T1000 (cell line): ENCODE data around the gene POLR1G.
"Not testable (repeated sequence)": the region's sequence is repeated elsewhere in the genome, so short reads cannot be mapped to it uniquely, and the experiment has no call there.

Source experiments
- DNase-seq: peaks from one replicate; lab custom pipeline; 2025; ENCODE audit warnings: mixed read lengths; lab: John Stamatoyannopoulos, UW

POLR1G gene

GRCh38 chr19:45395821-45396617 is 10.4 kb upstream of the POLR1G start:
- no peak for DNase-seq

- DNase-seq, result no peak
These were observed 6.3 kb upstream of the POLR1G start for GRCh38 chr19:45400192-45400591.

- no peak for DNase-seq
These were observed 4.6 kb upstream of the POLR1G start for GRCh38 chr19:45401815-45402214.

GRCh38 chr19:45402298-45403061 is 4.0 kb upstream of the POLR1G start:
- DNase-seq, result no peak

GRCh38 chr19:45403272-45403671 is 3.2 kb upstream of the POLR1G start:
- no peak for DNase-seq

- no peak for DNase-seq
These were observed 2.5 kb upstream of the POLR1G start for GRCh38 chr19:45403781-45404556.

- DNase-seq, result no peak
These were observed 1.6 kb upstream of the POLR1G start, which contains the start of gene PPP1R13L for GRCh38 chr19:45404557-45405434. TSS of gene PPP1R13L (minus strand) at chr19:45405069. CDS start at chr19:45398318, 6,751 bp downstream.

- peak; percentile 90 for DNase-seq
These were observed 814 bp upstream of the POLR1G start for GRCh38 chr19:45405435-45406225.

- no peak for DNase-seq
These were observed 589 bp downstream of the POLR1G start for GRCh38 chr19:45407091-45407375.

- not testable (repeated sequence) for DNase-seq
These were observed 1.1 kb downstream of the POLR1G start for GRCh38 chr19:45407585-45407984.

- no peak for DNase-seq
These were observed 1.7 kb downstream of the POLR1G start for GRCh38 chr19:45408121-45408520.

- DNase-seq, result no peak
These were observed 2.5 kb downstream of the POLR1G start for GRCh38 chr19:45408830-45409556.

- no peak for DNase-seq
These were observed 3.1 kb downstream of the POLR1G start for GRCh38 chr19:45409557-45409920.

- DNase-seq, result not testable (repeated sequence)
These were observed 3.9 kb downstream of the POLR1G start for GRCh38 chr19:45410330-45410729.

- DNase-seq, result no peak
These were observed 7.1 kb downstream of the POLR1G start for GRCh38 chr19:45413497-45413896.

- no peak for DNase-seq
These were observed 8.0 kb downstream of the POLR1G start for GRCh38 chr19:45414468-45414867.

- DNase-seq, result no peak
These were observed 10.7 kb downstream of the POLR1G start for GRCh38 chr19:45417151-45417550.

GRCh38 chr19:45418802-45419201 is 12.4 kb downstream of the POLR1G start:
- no peak for DNase-seq

GRCh38 chr19:45419396-45419795 is 13.0 kb downstream of the POLR1G start:
- DNase-seq, result no peak

- no peak for DNase-seq
These were observed 13.5 kb downstream of the POLR1G start for GRCh38 chr19:45419895-45420294.
